Body of pancreas (tissue), 4 donors: ENCODE measurements around the gene OR52A5.

Source experiments
- CTCF ChIP-seq, 7 experiments: fragments of 450-650 bp in 4 of 7; fragments of 200-600 bp in 3 of 7; sonication (generic) in 3 of 7; IDR thresholded peaks; one replicate each; pipeline ENCODE4 v1.5.1; 2016 to 2019; ENCODE audit warnings: antibody characterized with exemption in 7 of 7
- POLR2A ChIP-seq, 3 donors: fragments of 450-650 bp; IDR thresholded peaks; one replicate each; pipeline ENCODE4 v1.6.1; 2016; ENCODE audit warnings: antibody characterized with exemption in 3 of 3, mild to moderate bottlenecking in 2 of 3

- no peak for TF ChIP-seq CTCF (IDR thresholded peaks at IDR 0.05)
- no peak for TF ChIP-seq POLR2A (IDR thresholded peaks at IDR 0.05)
Observed at GRCh38 chr11:5137014-5137413, 1.1 kb downstream of the OR52A5 start.
